Parathyroid adenoma (tissue), 2 donors: ENCODE data around the gene RXFP1.
A peak's percentile ranks its signal among the peaks of the same experiment; 100 is the strongest.

Experiments
- H2AFZ ChIP-seq: fragments of 300-600 bp; sonication (generic); one replicate; pipeline ENCODE4 v1.7.0; 2017; ENCODE audit warnings: antibody characterized with exemption, mild to moderate bottlenecking
- H3K27ac ChIP-seq: fragments of 300-600 bp; sonication (generic); one replicate; pipeline ENCODE4 v1.7.0; 2017
- H3K27me3 ChIP-seq: fragments of 300-600 bp; sonication (generic); one replicate; pipeline ENCODE4 v1.7.0; 2017; ENCODE audit warnings: low read length; ENCODE audit not compliant: control insufficient read depth, insufficient read depth
- H3K36me3 ChIP-seq: fragments of 300-600 bp; sonication (generic); one replicate; pipeline ENCODE4 v1.7.0; 2017; ENCODE audit warnings: low read length; ENCODE audit not compliant: control insufficient read depth, insufficient read depth
- H3K4me1 ChIP-seq: fragments of 300-600 bp; sonication (generic); one replicate; pipeline ENCODE4 v1.7.0; 2017; ENCODE audit warnings: control low read depth
- H3K4me2 ChIP-seq: fragments of 300-600 bp; sonication (generic); one replicate; pipeline ENCODE4 v1.7.0; 2017; ENCODE audit warnings: low read length
- H3K4me3 ChIP-seq: fragments of 300-600 bp; sonication (generic); one replicate; pipeline ENCODE4 v1.7.0; 2017; ENCODE audit warnings: low read depth, low read length
- H3K79me2 ChIP-seq: fragments of 300-600 bp; sonication (generic); one replicate; pipeline ENCODE4 v1.7.0; 2017; ENCODE audit warnings: control low read depth
- H3K9ac ChIP-seq: fragments of 300-600 bp; sonication (generic); one replicate; pipeline ENCODE4 v1.7.0; 2017; ENCODE audit warnings: mild to moderate bottlenecking
- H3K9me3 ChIP-seq: fragments of 300-600 bp; sonication (generic); one replicate; pipeline ENCODE4 v1.7.0; 2017; ENCODE audit warnings: low read length; ENCODE audit not compliant: control insufficient read depth
- CTCF ChIP-seq: fragments of 300-600 bp; sonication (generic); IDR thresholded peaks from one replicate; pipeline ENCODE4 v1.7.0; 2017; ENCODE audit warnings: antibody characterized with exemption, mild to moderate bottlenecking
- donor health status: primary hyperparathyroidism.

RXFP1 gene

GRCh38 chr4:158671665-158671914, 149.9 kb downstream of the RXFP1 start, which contains the start of gene C4orf46:
Gene C4orf46 (minus strand): TSS chr4:158671887. CDS start chr4:158671801, 86 bp downstream.
- H3K4me2 ChIP-seq, result peak within 1 kb of the TSS; percentile 64
- no peaks in the 10 kb centered on the region for H3K27me3 ChIP-seq
- no peaks in the 10 kb centered on the region for H3K36me3 ChIP-seq
- TF ChIP-seq CTCF, result no peak
- H3K4me3 ChIP-seq, result peak within 1 kb of the TSS; percentile 89
- H2AFZ ChIP-seq, result peak within 1 kb of the TSS; percentile 95
- H3K9me3 ChIP-seq, result no peaks in the 10 kb centered on the region
- H3K27ac ChIP-seq, result peak within 1 kb of the TSS; percentile 94
- peak within 1 kb of the TSS; percentile 61 for H3K9ac ChIP-seq
- H3K79me2 ChIP-seq, result peaks cover 8% of the 10 kb centered on the region
- no peaks in the 10 kb centered on the region for H3K4me1 ChIP-seq

GRCh38 chr4:158671915-158672806, 150.5 kb downstream of the RXFP1 start, which contains the start of gene ETFDH:
Gene ETFDH (plus strand): TSS chr4:158672296. CDS start chr4:158672457, 161 bp downstream.
- no peaks in the 10 kb centered on the region for H3K27me3 ChIP-seq
- peak within 1 kb of the TSS; percentile 89 for H3K4me3 ChIP-seq
- H3K9ac ChIP-seq, result peak within 1 kb of the TSS; percentile 61
- no peaks in the 10 kb centered on the region for H3K4me1 ChIP-seq
- H3K27ac ChIP-seq, result peak within 1 kb of the TSS; percentile 94
- peak; percentile 67 for TF ChIP-seq CTCF
- H2AFZ ChIP-seq, result peak within 1 kb of the TSS; percentile 95
- H3K79me2 ChIP-seq, result peaks cover 8% of the 10 kb centered on the region
- no peaks in the 10 kb centered on the region for H3K9me3 ChIP-seq
- no peaks in the 10 kb centered on the region for H3K36me3 ChIP-seq
- peak within 1 kb of the TSS; percentile 64 for H3K4me2 ChIP-seq

- no peak overlapping the region for H3K4me3 ChIP-seq
Observed at GRCh38 chr4:158673633-158674032, 152.0 kb downstream of the RXFP1 start.

GRCh38 chr4:158676076-158676475, 154.4 kb downstream of the RXFP1 start:
- Histone ChIP-seq H3K4me3 (no peak overlapping the region), H2AFZ (no peak overlapping the region), H3K27ac (no peak overlapping the region), H3K36me3 (no peaks in the 10 kb centered on the region), H3K4me1 (no peaks in the 10 kb centered on the region), H3K9me3 (no peaks in the 10 kb centered on the region), H3K27me3 (no peaks in the 10 kb centered on the region), H3K4me2 (no peak overlapping the region), H3K79me2 (peaks cover 8% of the 10 kb centered on the region), H3K9ac (no peak overlapping the region)
- TF ChIP-seq CTCF, result no peak

More at GRCh38 chr4:158673633-158674032, 152.0 kb downstream of the RXFP1 start:
- Histone ChIP-seq H3K27ac (no peak overlapping the region), H3K27me3 (no peaks in the 10 kb centered on the region), H3K79me2 (peaks cover 8% of the 10 kb centered on the region), H3K4me2 (no peak overlapping the region), H3K9ac (no peak overlapping the region), H3K9me3 (no peaks in the 10 kb centered on the region), H3K4me1 (no peaks in the 10 kb centered on the region), H3K36me3 (no peaks in the 10 kb centered on the region), H2AFZ (no peak overlapping the region)
- TF ChIP-seq CTCF, result no peak

GRCh38 chr4:158678767-158679166, 157.1 kb downstream of the RXFP1 start:
- TF ChIP-seq CTCF, result no peak
- H3K27me3 ChIP-seq, result no peaks in the 10 kb centered on the region
- H2AFZ ChIP-seq, result no peak overlapping the region
- no peaks in the 10 kb centered on the region for H3K9me3 ChIP-seq
- no peak overlapping the region for H3K9ac ChIP-seq
- H3K4me2 ChIP-seq, result no peak overlapping the region
- no peak overlapping the region for H3K27ac ChIP-seq
- H3K36me3 ChIP-seq, result no peaks in the 10 kb centered on the region
- no peaks in the 10 kb centered on the region for H3K79me2 ChIP-seq
- no peaks in the 10 kb centered on the region for H3K4me1 ChIP-seq
- no peak overlapping the region for H3K4me3 ChIP-seq
